Endothelial cell (in vitro differentiated cells): ENCODE data around the gene CCN2. TPM values are rescaled to one million over a fixed set of nuclear protein-coding genes. Genes with fewer than 3 reads are reported as not detected.

Experiments used
- DNase-seq: peaks from one replicate; pipeline ENCODE4 v3.0.0; 2021; ENCODE audit warnings: low spot score
- H3K27ac Mint-ChIP-seq: one replicate; pipeline ENCODE4 v1.8.0; 2021; ENCODE audit warnings: mixed read lengths, inconsistent platforms; ENCODE audit not compliant: unreplicated experiment
- H3K27me3 Mint-ChIP-seq: one replicate; pipeline ENCODE4 v1.8.0; 2021; ENCODE audit warnings: mild to moderate bottlenecking, moderate library complexity, mixed read lengths, inconsistent platforms; ENCODE audit not compliant: unreplicated experiment
- H3K36me3 Mint-ChIP-seq: one replicate; pipeline ENCODE4 v1.8.0; 2021; ENCODE audit warnings: mild to moderate bottlenecking, low read depth, mixed read lengths, inconsistent platforms; ENCODE audit not compliant: unreplicated experiment
- H3K4me1 Mint-ChIP-seq: one replicate; pipeline ENCODE4 v1.8.0; 2021; ENCODE audit warnings: mild to moderate bottlenecking, mixed read lengths, inconsistent platforms; ENCODE audit not compliant: unreplicated experiment
- H3K4me3 Mint-ChIP-seq: one replicate; pipeline ENCODE4 v1.8.0; 2021; ENCODE audit warnings: mild to moderate bottlenecking, mixed read lengths, inconsistent platforms; ENCODE audit not compliant: unreplicated experiment
- H3K9me3 Mint-ChIP-seq: one replicate; pipeline ENCODE4 v1.8.0; 2021; ENCODE audit warnings: mixed read lengths, inconsistent platforms; ENCODE audit not compliant: unreplicated experiment
- total RNA-seq: library from RNA; stranded (reverse); fragmentation: NEBNext Ultra II Directional; extraction: Animal tissue kit (Norgen Biotek cat#: 25700); gene quantifications from one replicate; pipeline ENCODE4 v1.2.1, GENCODE V29; 2021; ENCODE audit not compliant: unreplicated experiment
- TF ChIP-seq, protein P1 (sequence below): fragments of 200-600 bp; sonication (generic); IDR thresholded peaks from one replicate; pipeline ENCODE4 v1.5.0; 2021; ENCODE audit warnings: antibody characterized with exemption; ENCODE audit not compliant: unreplicated experiment

Gene CCN2
- total RNA-seq, 1 donor from 2014 or later: 12.0 TPM

DNA sequence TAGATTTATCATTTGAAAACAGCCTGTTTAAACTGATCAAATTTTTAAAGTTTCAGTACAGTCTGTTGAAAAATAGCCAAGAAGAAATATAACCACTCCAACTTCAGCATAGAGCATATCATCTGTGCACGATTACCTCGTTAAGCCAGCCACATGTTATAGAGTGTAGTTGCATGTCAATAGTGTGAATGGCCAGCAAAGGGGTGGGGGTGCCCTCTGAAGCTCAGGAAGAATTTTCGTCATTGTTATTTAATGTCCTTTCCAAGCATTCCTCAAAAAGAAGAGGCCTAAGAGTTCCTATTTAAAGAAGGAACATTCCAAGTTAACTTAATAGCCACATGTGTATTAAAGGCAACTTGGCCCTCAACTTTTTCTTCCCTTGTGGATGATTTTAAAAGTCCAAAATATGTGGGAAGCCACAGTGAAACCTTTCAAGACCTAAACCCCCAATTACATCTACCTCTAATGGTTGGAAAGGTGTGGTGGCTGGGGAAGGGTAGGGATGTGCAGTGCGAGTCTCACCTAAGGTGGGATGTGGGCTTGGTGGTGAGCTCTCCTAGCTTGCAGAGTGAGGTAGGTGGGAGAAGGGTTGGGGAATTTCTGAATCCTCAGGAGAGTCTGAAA, 1.8 kb upstream of the CCN2 start:
- peaks cover 6% of the 10 kb centered on the region for H3K36me3 Mint-ChIP-seq
- H3K4me1 Mint-ChIP-seq: peaks cover 31% of the 10 kb centered on the region
- peaks cover 16% of the 10 kb centered on the region for H3K27me3 Mint-ChIP-seq
- no peaks in the 10 kb centered on the region for H3K9me3 Mint-ChIP-seq
- no peak overlapping the region for H3K4me3 Mint-ChIP-seq
- no peak overlapping the region for H3K27ac Mint-ChIP-seq
- DNase-seq: no peak
- TF ChIP-seq, protein P1, sequence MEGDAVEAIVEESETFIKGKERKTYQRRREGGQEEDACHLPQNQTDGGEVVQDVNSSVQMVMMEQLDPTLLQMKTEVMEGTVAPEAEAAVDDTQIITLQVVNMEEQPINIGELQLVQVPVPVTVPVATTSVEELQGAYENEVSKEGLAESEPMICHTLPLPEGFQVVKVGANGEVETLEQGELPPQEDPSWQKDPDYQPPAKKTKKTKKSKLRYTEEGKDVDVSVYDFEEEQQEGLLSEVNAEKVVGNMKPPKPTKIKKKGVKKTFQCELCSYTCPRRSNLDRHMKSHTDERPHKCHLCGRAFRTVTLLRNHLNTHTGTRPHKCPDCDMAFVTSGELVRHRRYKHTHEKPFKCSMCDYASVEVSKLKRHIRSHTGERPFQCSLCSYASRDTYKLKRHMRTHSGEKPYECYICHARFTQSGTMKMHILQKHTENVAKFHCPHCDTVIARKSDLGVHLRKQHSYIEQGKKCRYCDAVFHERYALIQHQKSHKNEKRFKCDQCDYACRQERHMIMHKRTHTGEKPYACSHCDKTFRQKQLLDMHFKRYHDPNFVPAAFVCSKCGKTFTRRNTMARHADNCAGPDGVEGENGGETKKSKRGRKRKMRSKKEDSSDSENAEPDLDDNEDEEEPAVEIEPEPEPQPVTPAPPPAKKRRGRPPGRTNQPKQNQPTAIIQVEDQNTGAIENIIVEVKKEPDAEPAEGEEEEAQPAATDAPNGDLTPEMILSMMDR: no peak

DNA sequence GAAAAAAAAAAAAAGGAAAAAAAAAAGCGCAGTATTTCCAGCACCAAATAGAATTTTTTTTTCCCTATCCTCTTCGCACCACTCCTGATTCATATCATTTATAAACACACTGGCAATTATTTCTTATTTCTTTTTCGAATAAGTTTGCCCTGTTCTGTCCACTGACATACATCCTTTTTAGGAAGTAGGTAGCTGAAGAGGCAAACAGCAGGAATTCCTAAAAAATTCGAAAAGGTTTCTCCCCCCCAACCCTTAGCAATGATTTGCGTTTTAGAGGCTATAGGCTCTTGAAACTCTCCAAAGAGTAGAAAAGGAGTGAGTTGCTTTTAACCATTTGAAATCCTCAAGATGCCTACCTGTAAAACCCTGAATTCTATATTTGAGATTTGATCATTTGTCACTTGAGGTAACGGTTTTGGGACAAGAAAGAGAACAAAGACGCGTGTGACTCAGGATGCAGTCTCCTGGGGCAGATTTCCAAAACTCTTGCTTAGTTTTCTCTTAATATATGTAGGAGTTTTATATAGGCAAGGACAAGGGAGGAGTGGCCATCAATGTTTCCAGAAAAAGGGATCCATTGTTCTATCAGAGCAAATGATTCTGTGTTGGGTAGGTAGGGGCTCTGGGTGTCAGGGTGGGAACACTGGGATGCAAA, 531 bp upstream of the CCN2 start:
- Mint-ChIP-seq H3K36me3 (peaks cover 6% of the 10 kb centered on the region), H3K27me3 (peaks cover 16% of the 10 kb centered on the region), H3K4me3 (peak overlapping the region; percentile 88), H3K27ac (peak overlapping the region; percentile 89), H3K9me3 (no peaks in the 10 kb centered on the region), H3K4me1 (peaks cover 31% of the 10 kb centered on the region)
- TF ChIP-seq, protein P1: no peak
- DNase-seq: no peak

DNA sequence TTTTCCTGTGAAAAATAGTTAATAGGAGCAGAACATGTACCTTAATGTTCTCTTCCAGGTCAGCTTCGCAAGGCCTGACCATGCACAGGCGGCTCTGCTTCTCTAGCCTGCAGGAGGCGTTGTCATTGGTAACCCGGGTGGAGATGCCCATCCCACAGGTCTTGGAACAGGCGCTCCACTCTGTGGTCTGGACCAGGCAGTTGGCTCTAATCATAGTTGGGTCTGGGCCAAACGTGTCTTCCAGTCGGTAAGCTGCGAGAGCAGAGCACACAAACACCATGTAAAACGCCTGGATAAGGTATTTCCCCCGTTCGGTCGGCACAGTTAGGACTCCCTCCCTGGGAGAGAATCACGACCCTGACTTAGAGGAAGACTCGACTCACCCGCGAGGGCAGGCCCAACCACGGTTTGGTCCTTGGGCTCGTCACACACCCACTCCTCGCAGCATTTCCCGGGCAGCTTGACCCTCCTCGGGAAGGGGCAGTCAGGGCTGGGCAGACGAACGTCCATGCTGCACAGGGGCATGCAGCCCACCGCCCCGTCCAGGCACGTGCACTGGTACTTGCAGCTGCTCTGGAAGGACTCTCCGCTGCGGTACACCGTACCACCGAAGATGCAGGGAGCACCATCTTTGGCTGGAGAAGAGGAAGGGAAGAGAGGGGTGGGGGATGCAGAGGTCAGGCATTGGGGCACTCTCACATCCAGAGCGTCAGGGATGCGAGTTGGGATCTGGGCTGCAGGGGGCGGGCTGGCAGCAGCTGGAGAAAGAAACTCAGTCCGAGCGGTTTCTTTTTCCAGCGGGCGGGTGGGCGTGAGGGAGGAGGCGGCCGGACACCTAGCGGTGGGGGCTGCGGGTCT, 1.0 kb downstream of the CCN2 start:
- H3K9me3 Mint-ChIP-seq: no peaks in the 10 kb centered on the region
- peaks cover 6% of the 10 kb centered on the region for H3K36me3 Mint-ChIP-seq
- H3K27ac Mint-ChIP-seq: peak overlapping the region; percentile 57
- peaks cover 16% of the 10 kb centered on the region for H3K27me3 Mint-ChIP-seq
- peak; percentile 83 for DNase-seq
- TF ChIP-seq, protein P1: no peak
- H3K4me3 Mint-ChIP-seq: peak overlapping the region; percentile 90
- H3K4me1 Mint-ChIP-seq: peaks cover 29% of the 10 kb centered on the region

DNA sequence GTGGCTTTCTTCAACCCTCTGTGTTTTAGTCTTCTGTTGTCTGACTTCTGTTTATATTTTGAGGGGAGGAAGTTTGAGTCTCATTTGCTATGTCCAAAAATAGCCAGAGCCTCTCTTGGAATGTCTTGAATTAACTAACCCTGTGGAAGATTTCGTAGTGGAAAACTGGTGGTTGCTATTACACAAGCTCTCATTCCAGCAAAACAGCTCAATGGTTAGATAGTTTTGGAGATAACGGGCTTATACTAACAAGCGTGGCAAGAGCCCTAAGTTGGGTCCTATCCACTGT, 1.6 kb downstream of the CCN2 start:
- DNase-seq: no peak
- peak overlapping the region; percentile 90 for H3K4me3 Mint-ChIP-seq
- H3K27ac Mint-ChIP-seq: no peak overlapping the region
- H3K36me3 Mint-ChIP-seq: peaks cover 6% of the 10 kb centered on the region
- TF ChIP-seq, protein P1: no peak
- no peaks in the 10 kb centered on the region for H3K9me3 Mint-ChIP-seq
- H3K27me3 Mint-ChIP-seq: peaks cover 16% of the 10 kb centered on the region
- H3K4me1 Mint-ChIP-seq: peaks cover 24% of the 10 kb centered on the region
